Chondrocyte (in vitro differentiated cells): ENCODE results near the gene SFSWAP. TPM values are rescaled to one million over a fixed set of nuclear protein-coding genes. Genes with fewer than 3 reads are reported as not detected.
A peak's percentile ranks its signal among the peaks of the same experiment; 100 is the strongest.

Experiments
- DNase-seq: peaks from one replicate; pipeline ENCODE4 v3.0.0; 2021; ENCODE audit warnings: mixed read lengths, low spot score
- H3K27ac Mint-ChIP-seq: one replicate; pipeline ENCODE4 v1.8.0; 2021; ENCODE audit warnings: mild to moderate bottlenecking, moderate library complexity, mixed read lengths; ENCODE audit not compliant: unreplicated experiment
- H3K27me3 Mint-ChIP-seq: 2 replicates; pipeline ENCODE4 v1.8.0; 2021; ENCODE audit warnings: low read depth, mixed read lengths
- H3K36me3 Mint-ChIP-seq: 2 replicates; pipeline ENCODE4 v1.8.0; 2021; ENCODE audit warnings: low read depth, mixed read lengths
- H3K4me1 Mint-ChIP-seq: 2 replicates; pipeline ENCODE4 v1.8.0; 2021; ENCODE audit warnings: low read depth, mild to moderate bottlenecking, mixed read lengths
- H3K4me3 Mint-ChIP-seq: one replicate; pipeline ENCODE4 v1.8.0; 2021; ENCODE audit warnings: mild to moderate bottlenecking, moderate library complexity, mixed read lengths; ENCODE audit not compliant: unreplicated experiment
- H3K9me3 Mint-ChIP-seq: 2 replicates; pipeline ENCODE4 v1.8.0; 2021; ENCODE audit warnings: low read depth, mixed read lengths
- CTCF ChIP-seq: fragments of 200-600 bp; sonication (generic); IDR thresholded peaks from 2 replicates; pipeline ENCODE4 v1.5.0; 2021; ENCODE audit warnings: antibody characterized with exemption, mild to moderate bottlenecking, moderate library complexity
- total RNA-seq: library from RNA; stranded (reverse); gene quantifications from 3 replicates; pipeline ENCODE4 v1.2.1, GENCODE V29; 2021

SFSWAP gene
- total RNA-seq, 1 donor from 2014 or later, result 33.0 TPM

- Mint-ChIP-seq H3K4me3 (no peak overlapping the region), H3K27ac (no peak overlapping the region), H3K4me1 (peaks cover 4% of the 10 kb centered on the region), H3K9me3 (no peaks in the 10 kb centered on the region), H3K36me3 (no peaks in the 10 kb centered on the region), H3K27me3 (peaks cover 6% of the 10 kb centered on the region)
- TF ChIP-seq CTCF, result no peak
- DNase-seq, result no peak
These were observed 124.8 kb downstream of the SFSWAP start for GRCh38 chr12:131835616-131836171.

- no peak overlapping the region for H3K4me3 Mint-ChIP-seq
- no peaks in the 10 kb centered on the region for H3K9me3 Mint-ChIP-seq
- peaks cover 6% of the 10 kb centered on the region for H3K27me3 Mint-ChIP-seq
- no peaks in the 10 kb centered on the region for H3K36me3 Mint-ChIP-seq
- no peak overlapping the region for H3K27ac Mint-ChIP-seq
- DNase-seq, result no peak
- H3K4me1 Mint-ChIP-seq, result no peaks in the 10 kb centered on the region
- TF ChIP-seq CTCF, result peak; percentile 76
These were observed 125.3 kb downstream of the SFSWAP start for GRCh38 chr12:131836193-131836592.

GRCh38 chr12:131836714-131837397, 126.0 kb downstream of the SFSWAP start:
- no peak overlapping the region for H3K27ac Mint-ChIP-seq
- peak; percentile 75 for DNase-seq
- peaks cover 6% of the 10 kb centered on the region for H3K27me3 Mint-ChIP-seq
- H3K36me3 Mint-ChIP-seq, result no peaks in the 10 kb centered on the region
- no peak overlapping the region for H3K4me3 Mint-ChIP-seq
- H3K4me1 Mint-ChIP-seq, result no peaks in the 10 kb centered on the region
- no peaks in the 10 kb centered on the region for H3K9me3 Mint-ChIP-seq
- no peak for TF ChIP-seq CTCF

GRCh38 chr12:131840643-131841416, 129.9 kb downstream of the SFSWAP start:
- H3K27ac Mint-ChIP-seq, result no peak overlapping the region

More at GRCh38 chr12:131840643-131841416, 129.9 kb downstream of the SFSWAP start:
- no peak for DNase-seq
- Mint-ChIP-seq H3K27me3 (no peaks in the 10 kb centered on the region), H3K4me1 (no peaks in the 10 kb centered on the region), H3K4me3 (no peak overlapping the region), H3K9me3 (no peaks in the 10 kb centered on the region), H3K36me3 (no peaks in the 10 kb centered on the region)
- no peak for TF ChIP-seq CTCF
